Body of pancreas (tissue), 4 donors: ENCODE measurements around the gene GDF7. TPM values are rescaled to one million over a fixed set of nuclear protein-coding genes. Genes with fewer than 3 reads are reported as not detected.

Experiments
- ATAC-seq: fragments of 150-250 bp; one replicate; pipeline ENCODE4 v1.9.1; 2016
- DNase-seq, 4 donors: peaks; one replicate each; pipeline ENCODE4 v3.0.0-alpha.2; 2019
- H3K27ac ChIP-seq, 4 donors: fragments of 200-600 bp; sonication (generic); 1 replicate in 3 of 4; 2 replicates in 1 of 4; pipeline versions ENCODE4 v1.5.1 to v1.6.1; 2016 to 2019; ENCODE audit warnings: mild to moderate bottlenecking in 1 of 4, mixed read lengths in 1 of 4, moderate library complexity in 1 of 4
- H3K27me3 ChIP-seq, 2 donors: fragments of 200-600 bp; sonication (generic); one replicate each; pipeline ENCODE4 v1.6.0; 2016; ENCODE audit warnings: mild to moderate bottlenecking in 1 of 2
- H3K36me3 ChIP-seq, 2 donors: fragments of 200-600 bp; sonication (generic); replicated peaks in 1 of 2; 2 replicates each; pipeline ENCODE4 v1.5.1; 2016; ENCODE audit warnings: low read depth in 2 of 2; ENCODE audit not compliant: insufficient read depth in 1 of 2
- H3K4me1 ChIP-seq: fragments of 200-600 bp; sonication (generic); one replicate; pipeline ENCODE4 v1.6.0; 2016
- H3K4me3 ChIP-seq, 2 donors: fragments of 200-600 bp; sonication (generic); 1 replicate in 1 of 2; 2 replicates in 1 of 2; pipeline ENCODE4 v1.5.1; 2016 to 2019
- H3K9me3 ChIP-seq, 3 donors: fragments of 200-600 bp; sonication (generic); 1 replicate in 2 of 3; 2 replicates in 1 of 3; pipeline ENCODE4 v1.5.1; 2016
- POLR2A ChIP-seq, 3 donors: fragments of 450-650 bp; IDR thresholded peaks; one replicate each; pipeline ENCODE4 v1.6.1; 2016; ENCODE audit warnings: antibody characterized with exemption in 3 of 3, mild to moderate bottlenecking in 2 of 3
- WGBS, 2 donors: methylation state at CpG; one replicate each; pipeline ENCODE4 v1.1.5; 2017; 5-methylcytosine and 5-hydroxymethylcytosine counted together
- intact Hi-C: fragments of 100-400 bp; cut with DNase I; formaldehyde crosslinking; loops from one replicate; pipeline ENCODE4 v1.15.1; 2023
- total RNA-seq, 2 donors: library from RNA; depleted of rRNA; stranded (reverse); fragments of >200 nt; gene quantifications; one replicate each; pipeline ENCODE4 v1.1.0, GENCODE V29; 2016
- TF ChIP-seq, protein P1 (sequence below), 7 experiments: fragments of 450-650 bp in 4 of 7; fragments of 200-600 bp in 3 of 7; sonication (generic) in 3 of 7; IDR thresholded peaks; one replicate each; pipeline ENCODE4 v1.5.1; 2016 to 2019; ENCODE audit warnings: antibody characterized with exemption in 7 of 7

GDF7 gene
- total RNA-seq, 2 donors from 2014 or later = 2.0 to 7.3 TPM

DNA sequence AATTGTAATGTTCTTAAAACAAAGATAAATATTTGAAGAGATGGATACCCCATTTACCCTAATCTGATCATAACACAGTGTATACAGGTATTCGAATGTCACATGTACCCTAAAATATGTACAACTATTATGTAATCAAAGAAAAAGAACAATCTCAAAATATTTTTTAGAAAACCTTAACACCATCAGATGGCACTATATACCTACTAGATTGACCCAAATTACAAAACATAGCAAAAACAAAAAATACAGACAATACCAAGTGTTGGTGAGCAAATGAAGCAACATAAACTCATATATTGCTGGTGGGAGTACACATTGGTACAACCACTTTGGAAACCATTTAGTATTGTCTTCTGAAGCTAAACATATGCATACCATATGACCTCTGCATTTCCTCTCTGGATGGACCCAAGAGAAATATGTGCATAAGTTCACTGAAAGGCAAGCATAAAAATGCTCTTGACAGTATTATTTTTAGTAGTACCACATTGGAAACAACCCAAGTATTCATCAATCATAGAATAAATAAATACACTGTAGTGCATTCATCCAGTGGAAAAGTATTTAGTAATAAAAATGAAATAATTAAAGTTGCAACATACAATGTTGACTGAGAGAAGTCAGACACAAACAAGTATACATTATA lies 55.8 kb downstream of the GDF7 start:
- intact Hi-C loops = no loop called here
- peaks cover 1% of the 10 kb centered on the region for H3K4me1 ChIP-seq
- WGBS, 2 donors = 89 to 95% methylated on average over 1 of the region's 1 CpG

DNA sequence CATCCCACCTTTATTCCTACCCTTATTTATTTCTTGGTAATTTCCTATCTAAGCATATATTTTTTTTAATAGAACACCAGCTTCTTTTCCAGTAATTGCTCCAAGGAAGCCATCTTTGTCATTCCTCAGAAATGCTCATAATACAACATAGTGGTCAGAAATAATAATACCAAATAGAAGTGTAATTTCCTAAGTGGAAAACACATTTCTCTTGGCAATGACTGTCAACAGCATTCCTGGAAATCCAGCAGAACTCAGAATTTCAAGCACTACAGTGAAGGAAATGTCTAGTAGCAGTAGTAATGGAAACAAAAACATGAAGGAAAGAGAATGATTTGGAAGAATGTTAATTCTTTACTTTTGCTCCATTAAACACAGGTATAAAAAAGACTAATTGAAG lies 56.6 kb downstream of the GDF7 start:
- Histone ChIP-seq H3K4me1 (peaks cover 9% of the 10 kb centered on the region), H3K4me3 (no peak overlapping the region), H3K27me3 (no peaks in the 10 kb centered on the region), H3K36me3 (no peaks in the 10 kb centered on the region), H3K27ac (no peak overlapping the region), H3K9me3 (no peaks in the 10 kb centered on the region)
- DNase-seq (no peak), ATAC-seq (no peak)
- intact Hi-C loops = no loop called here
- no peak for TF ChIP-seq POLR2A (IDR thresholded peaks at IDR 0.05)
- TF ChIP-seq, protein P1, sequence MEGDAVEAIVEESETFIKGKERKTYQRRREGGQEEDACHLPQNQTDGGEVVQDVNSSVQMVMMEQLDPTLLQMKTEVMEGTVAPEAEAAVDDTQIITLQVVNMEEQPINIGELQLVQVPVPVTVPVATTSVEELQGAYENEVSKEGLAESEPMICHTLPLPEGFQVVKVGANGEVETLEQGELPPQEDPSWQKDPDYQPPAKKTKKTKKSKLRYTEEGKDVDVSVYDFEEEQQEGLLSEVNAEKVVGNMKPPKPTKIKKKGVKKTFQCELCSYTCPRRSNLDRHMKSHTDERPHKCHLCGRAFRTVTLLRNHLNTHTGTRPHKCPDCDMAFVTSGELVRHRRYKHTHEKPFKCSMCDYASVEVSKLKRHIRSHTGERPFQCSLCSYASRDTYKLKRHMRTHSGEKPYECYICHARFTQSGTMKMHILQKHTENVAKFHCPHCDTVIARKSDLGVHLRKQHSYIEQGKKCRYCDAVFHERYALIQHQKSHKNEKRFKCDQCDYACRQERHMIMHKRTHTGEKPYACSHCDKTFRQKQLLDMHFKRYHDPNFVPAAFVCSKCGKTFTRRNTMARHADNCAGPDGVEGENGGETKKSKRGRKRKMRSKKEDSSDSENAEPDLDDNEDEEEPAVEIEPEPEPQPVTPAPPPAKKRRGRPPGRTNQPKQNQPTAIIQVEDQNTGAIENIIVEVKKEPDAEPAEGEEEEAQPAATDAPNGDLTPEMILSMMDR (IDR thresholded peaks at IDR 0.05) = no peak

More for the DNA sequence above, 55.8 kb downstream of the GDF7 start:
- H3K4me3 ChIP-seq = no peak overlapping the region
- ATAC-seq (no peak), DNase-seq (no peak)
- H3K27ac ChIP-seq = no peak overlapping the region
- no peaks in the 10 kb centered on the region for H3K27me3 ChIP-seq
- no peaks in the 10 kb centered on the region for H3K36me3 ChIP-seq
- TF ChIP-seq, protein P1 (IDR thresholded peaks at IDR 0.05) = no peak
- TF ChIP-seq POLR2A (IDR thresholded peaks at IDR 0.05) = no peak
- H3K9me3 ChIP-seq = no peaks in the 10 kb centered on the region

DNA sequence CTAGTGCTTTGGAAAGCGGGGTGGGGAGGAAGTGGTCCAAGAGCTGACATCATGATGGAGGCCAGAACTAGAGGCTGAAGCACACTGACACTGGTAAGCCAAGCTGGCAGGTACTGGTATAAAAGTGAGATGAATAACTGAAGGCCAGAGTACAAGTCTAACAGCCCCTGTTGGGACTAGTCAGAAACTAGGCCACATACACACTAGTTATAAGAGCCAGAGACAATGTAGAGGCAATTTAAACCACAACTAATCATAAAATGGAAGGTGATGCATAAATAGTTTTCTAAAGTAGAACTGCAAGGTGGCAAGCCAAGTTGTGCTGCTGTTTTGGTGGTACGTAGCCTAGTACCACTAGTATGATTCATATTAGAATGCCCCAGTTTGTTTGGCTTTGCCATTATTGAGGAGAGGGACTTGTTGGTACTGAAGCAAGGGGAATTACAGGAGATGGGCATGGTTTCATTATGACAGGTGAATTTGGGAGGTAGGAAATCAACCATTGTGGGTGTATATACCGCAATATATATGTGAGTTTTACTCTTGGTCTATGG lies 57.6 kb downstream of the GDF7 start:
- Histone ChIP-seq H3K4me3 (no peak overlapping the region), H3K4me1 (peaks cover 13% of the 10 kb centered on the region), H3K27me3 (no peaks in the 10 kb centered on the region), H3K27ac (no peak overlapping the region), H3K9me3 (no peaks in the 10 kb centered on the region), H3K36me3 (no peaks in the 10 kb centered on the region)
- no peak for ATAC-seq
- TF ChIP-seq, protein P1 (IDR thresholded peaks at IDR 0.05) = no peak
- no peak for TF ChIP-seq POLR2A (IDR thresholded peaks at IDR 0.05)
- intact Hi-C loops = no loop called here
- WGBS, 2 donors = 94 to 97% methylated on average over 3 of the region's 3 CpGs
- no peak for DNase-seq

DNA sequence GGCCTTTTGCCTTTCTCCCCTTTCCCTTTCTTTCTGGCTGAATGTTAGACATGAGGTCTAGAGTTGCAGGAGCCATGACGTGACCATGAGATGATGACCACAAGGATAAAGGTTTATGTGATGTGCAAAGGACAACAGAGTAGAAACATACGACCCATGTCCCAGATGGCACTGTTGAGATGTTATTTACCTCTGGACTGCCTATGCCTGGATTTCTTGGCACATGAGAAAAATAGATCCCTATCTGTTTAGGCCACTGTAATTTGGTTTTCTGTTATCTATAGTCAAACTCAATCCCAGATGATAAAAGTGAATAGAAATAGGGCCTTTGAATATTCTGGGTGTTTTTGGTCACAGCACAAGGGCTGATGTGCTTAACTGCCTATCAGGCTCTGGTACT lies 58.8 kb downstream of the GDF7 start:
- ATAC-seq = no peak
- H3K4me3 ChIP-seq = no peak overlapping the region
- no peaks in the 10 kb centered on the region for H3K36me3 ChIP-seq
- TF ChIP-seq, protein P1 (IDR thresholded peaks at IDR 0.05) = no peak
- no peak for TF ChIP-seq POLR2A (IDR thresholded peaks at IDR 0.05)
- DNase-seq = no peak
- H3K4me1 ChIP-seq = peaks cover 13% of the 10 kb centered on the region
- intact Hi-C loops = no loop called here
- no peaks in the 10 kb centered on the region for H3K9me3 ChIP-seq
- no peak overlapping the region for H3K27ac ChIP-seq
- WGBS, 2 donors = 94 to 100% methylated on average over 2 of the region's 2 CpGs
- H3K27me3 ChIP-seq = no peaks in the 10 kb centered on the region

DNA sequence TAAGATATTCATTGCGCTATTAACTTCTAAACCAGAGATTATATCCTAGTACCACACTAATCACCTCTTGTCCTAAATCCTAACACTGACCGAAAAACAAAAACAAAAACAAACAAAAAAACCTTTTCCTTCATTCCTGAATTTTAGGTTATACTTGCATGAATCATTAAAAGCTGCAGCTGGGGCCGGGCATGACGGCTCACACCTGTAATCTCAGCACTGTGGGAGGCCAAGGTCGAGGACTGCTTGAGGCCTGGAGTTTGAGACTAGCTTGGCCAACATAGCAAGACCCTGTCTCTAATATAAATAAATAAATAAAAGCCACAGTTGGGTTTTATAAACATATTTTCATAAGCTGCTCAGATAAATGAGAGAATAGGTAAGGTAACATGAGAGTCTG lies 60.0 kb downstream of the GDF7 start:
- no peak for TF ChIP-seq POLR2A (IDR thresholded peaks at IDR 0.05)
- TF ChIP-seq, protein P1 (IDR thresholded peaks at IDR 0.05) = no peak

More for the DNA sequence above, 60.0 kb downstream of the GDF7 start:
- Histone ChIP-seq H3K27me3 (no peaks in the 10 kb centered on the region), H3K4me3 (no peak overlapping the region), H3K36me3 (no peaks in the 10 kb centered on the region), H3K4me1 (peaks cover 13% of the 10 kb centered on the region), H3K9me3 (no peaks in the 10 kb centered on the region), H3K27ac (no peak overlapping the region)
- 91 to 97% methylated on average over 5 of the region's 5 CpGs for WGBS, 2 donors
- DNase-seq = no peak
- intact Hi-C loops = no loop called here
- no peak for ATAC-seq
